IPS DF 4.7 (cell line): Measurements from ENCODE around the gene VWC2.

Experiments used
- DNase-seq: peaks from one replicate; pipeline ENCODE4 v3.0.0-alpha.2; 2013; ENCODE audit warnings: low spot score; ENCODE audit errors: extremely low read depth

VWC2 gene

GRCh38 chr7:49783446-49783845, 10.0 kb downstream of the VWC2 start:
- DNase-seq, result no peak

- no peak for DNase-seq
Measured at GRCh38 chr7:49787980-49788379, 14.5 kb downstream of the VWC2 start.

- no peak for DNase-seq
Measured at GRCh38 chr7:49788455-49789059, 15.1 kb downstream of the VWC2 start.

- no peak for DNase-seq
Measured at GRCh38 chr7:49789736-49790135, 16.3 kb downstream of the VWC2 start.

GRCh38 chr7:49790209-49790608, 16.8 kb downstream of the VWC2 start:
- no peak for DNase-seq

- peak; percentile 58 for DNase-seq
Measured at GRCh38 chr7:49791088-49791741, 17.8 kb downstream of the VWC2 start.

GRCh38 chr7:49797987-49798660, 24.7 kb downstream of the VWC2 start:
- DNase-seq, result no peak

GRCh38 chr7:49800031-49800430, 26.6 kb downstream of the VWC2 start:
- DNase-seq, result no peak

- no peak for DNase-seq
Measured at GRCh38 chr7:49802600-49802999, 29.2 kb downstream of the VWC2 start.

- no peak for DNase-seq
Measured at GRCh38 chr7:49803812-49804211, 30.4 kb downstream of the VWC2 start.

GRCh38 chr7:49805371-49806007, 32.1 kb downstream of the VWC2 start:
- no peak for DNase-seq

- no peak for DNase-seq
Measured at GRCh38 chr7:49812534-49812933, 39.1 kb downstream of the VWC2 start.

- no peak for DNase-seq
Measured at GRCh38 chr7:49817279-49817678, 43.8 kb downstream of the VWC2 start.

GRCh38 chr7:49821181-49821580, 47.7 kb downstream of the VWC2 start:
- no peak for DNase-seq

- no peak for DNase-seq
Measured at GRCh38 chr7:49822856-49823255, 49.4 kb downstream of the VWC2 start.

- DNase-seq, result no peak
Measured at GRCh38 chr7:49823566-49823965, 50.1 kb downstream of the VWC2 start.

- DNase-seq, result no peak
Measured at GRCh38 chr7:49839863-49840645, 66.6 kb downstream of the VWC2 start.

- no peak for DNase-seq
Measured at GRCh38 chr7:49840751-49841405, 67.4 kb downstream of the VWC2 start.

GRCh38 chr7:49845626-49846025, 72.2 kb downstream of the VWC2 start:
- DNase-seq, result no peak

GRCh38 chr7:49848211-49848841, 74.9 kb downstream of the VWC2 start:
- no peak for DNase-seq
